SH-SY5Y (cell line): ENCODE results near the gene SLC27A5.

Source experiments
- GATA2 ChIP-seq: IDR thresholded peaks from 2 replicates; pipeline ENCODE4 v1.6.1; 2011; ENCODE audit warnings: mild to moderate bottlenecking, low read depth, low read length
- GATA3 ChIP-seq: IDR thresholded peaks from 2 replicates; pipeline ENCODE4 v1.6.1; 2011; ENCODE audit warnings: low read depth, mild to moderate bottlenecking, low read length, moderate library complexity

GRCh38 chr19:58551577-58552471 is 40.0 kb upstream of the SLC27A5 start:
- TF ChIP-seq GATA3 (no peak), GATA2 (no peak)
